Inflammatory macrophage treated with lipopolysaccharide for 1 hour (primary cell): ENCODE results near the gene FARP1.

Source experiments
- DNase-seq, 2 donors: peaks; one replicate each; pipeline ENCODE4 v3.0.0-alpha.2; 2020 to 2022

Gene FARP1

DNA sequence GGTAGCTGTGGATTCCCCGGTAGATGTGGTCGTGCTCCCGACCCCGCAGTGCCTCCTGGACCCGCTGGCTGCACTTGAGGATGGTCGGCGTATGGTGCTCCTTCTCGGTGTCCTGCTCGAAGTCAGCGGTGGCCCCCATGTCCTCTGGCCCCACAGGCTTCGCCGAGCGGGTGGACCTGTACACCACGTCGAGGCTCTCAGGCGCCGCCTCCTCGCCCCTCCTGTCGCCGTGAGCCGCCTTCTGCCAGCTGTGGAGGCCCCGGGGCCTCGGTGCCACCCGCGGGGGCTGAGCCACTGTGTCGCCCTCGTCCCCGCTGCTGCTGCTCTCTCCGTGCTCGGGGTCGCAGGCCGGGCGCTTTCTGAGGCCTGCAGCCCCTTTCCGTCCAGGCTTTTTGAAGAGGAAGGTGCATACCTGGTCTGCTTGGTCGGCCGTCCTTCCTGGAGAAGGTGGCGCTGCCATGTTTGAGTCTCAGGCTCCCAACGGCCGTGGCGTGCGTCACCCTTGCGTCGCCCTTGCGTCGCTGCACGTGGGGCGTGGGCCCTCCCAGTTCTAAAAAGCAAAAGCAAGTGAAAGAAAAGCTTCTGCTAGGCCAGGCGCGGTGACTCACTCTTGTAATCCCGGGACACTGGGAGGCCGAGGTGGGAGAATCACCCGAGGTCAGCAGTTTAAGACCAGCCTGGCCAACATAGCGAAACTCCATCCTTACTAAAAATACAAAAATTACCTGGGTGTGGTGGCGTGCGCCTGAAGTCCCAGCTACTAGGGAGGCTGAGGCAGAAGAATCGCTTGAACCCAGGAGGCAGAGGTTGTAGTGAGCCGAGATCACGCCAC, 34.1 kb downstream of the FARP1 start, which contains the start of gene RNF113B:
RNF113B (minus strand) TSS at position 493 of the 832 bp plus-strand sequence; CDS start at position 460, 33 bp downstream.
- DNase-seq: no peak

- no peak for DNase-seq
Observed at GRCh38 chr13:98180092-98180491, 37.2 kb downstream of the FARP1 start.

DNA sequence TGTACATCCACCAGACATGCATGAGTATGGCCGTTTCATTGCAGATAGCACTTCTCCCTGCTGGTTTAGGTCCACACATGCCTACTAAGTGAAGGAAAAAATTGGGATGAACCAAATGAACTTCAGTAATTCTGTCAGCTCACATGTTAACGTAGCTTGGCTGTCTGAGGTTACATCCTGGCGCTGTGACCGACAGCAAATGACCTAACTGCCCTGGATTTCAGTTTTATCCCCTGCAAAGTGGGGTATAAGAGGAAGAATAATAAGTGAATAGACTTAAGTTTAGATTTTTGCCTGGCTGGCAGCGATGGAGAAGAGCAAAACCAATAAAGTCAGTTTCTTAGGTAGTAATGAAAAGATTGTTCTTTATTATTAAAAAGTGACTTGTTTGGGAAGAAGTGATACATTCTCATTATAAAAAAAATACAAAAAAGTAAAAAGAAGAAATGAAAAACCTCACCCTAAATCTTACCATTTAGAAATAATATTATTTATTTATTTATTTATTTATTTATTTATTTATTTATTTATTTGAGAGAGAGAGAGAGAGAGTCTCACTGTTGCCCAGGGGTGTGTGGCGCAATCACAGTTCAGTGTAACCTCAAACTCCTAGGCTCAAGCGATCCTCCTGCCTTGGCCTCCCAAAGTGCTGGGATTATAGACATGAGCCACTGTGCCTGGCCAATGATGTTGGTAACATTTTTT, 38.4 kb downstream of the FARP1 start:
- no peak for DNase-seq

DNA sequence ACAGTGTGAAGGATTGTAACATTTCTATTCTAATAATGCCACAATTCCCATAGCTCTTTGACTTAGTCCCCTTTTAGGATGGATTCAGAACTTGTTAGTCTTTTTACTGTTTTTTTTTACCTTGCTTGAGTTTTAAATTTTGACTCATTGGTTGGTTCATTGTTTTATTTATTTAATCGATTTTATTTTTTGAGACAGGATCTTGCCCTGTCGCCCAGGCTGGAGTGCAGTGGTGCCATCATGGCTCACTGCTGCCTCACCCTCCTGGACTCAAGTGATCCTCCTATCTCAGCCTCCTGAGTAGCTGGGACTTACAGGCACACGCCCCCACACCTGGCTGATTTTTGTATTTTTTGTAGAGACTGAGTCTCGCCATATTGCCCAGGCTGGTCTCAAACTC, 39.3 kb downstream of the FARP1 start:
- DNase-seq: no peak

DNA sequence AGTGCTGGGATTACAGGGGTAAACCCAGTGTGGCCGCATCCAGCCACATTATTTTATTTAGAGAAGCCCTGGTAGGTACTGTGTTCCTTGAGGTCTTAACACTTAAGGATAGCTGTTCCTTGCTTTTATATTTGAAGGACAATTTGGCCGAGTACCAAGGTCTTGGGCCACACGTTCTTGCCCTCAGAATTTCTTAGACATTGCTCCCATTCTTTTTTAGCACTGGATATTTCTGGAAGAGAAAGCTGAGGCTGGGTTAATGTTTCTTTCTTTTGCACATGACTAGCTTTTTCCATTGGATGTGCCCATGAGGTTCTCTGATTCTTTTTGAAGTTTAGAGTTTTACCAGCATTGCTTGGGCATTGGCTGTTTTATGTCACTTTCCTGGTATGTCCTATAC, 39.7 kb downstream of the FARP1 start:
- DNase-seq: no peak

DNA sequence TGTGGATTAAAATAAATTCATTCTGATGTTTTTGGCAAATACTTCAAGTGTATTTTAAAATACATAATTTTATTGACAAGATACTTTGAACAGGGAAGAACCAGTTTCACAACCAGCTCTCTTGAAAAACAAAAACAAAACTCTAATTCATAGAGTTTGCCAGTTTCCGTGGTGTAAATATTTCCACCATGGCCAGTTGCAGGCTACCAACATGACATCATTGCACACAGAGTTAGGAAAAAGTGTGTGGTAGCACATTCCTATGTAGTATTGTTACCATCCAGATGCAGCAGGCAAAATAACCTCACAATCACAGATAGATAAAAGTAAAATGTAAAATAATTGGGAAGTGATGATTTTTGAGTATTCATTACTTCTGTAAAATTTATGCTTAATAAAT, 41.9 kb downstream of the FARP1 start:
- no peak for DNase-seq

GRCh38 chr13:98187155-98187964, 44.5 kb downstream of the FARP1 start:
- no peak for DNase-seq

- DNase-seq: no peak
Observed at GRCh38 chr13:98187965-98188261, 45.0 kb downstream of the FARP1 start.

DNA sequence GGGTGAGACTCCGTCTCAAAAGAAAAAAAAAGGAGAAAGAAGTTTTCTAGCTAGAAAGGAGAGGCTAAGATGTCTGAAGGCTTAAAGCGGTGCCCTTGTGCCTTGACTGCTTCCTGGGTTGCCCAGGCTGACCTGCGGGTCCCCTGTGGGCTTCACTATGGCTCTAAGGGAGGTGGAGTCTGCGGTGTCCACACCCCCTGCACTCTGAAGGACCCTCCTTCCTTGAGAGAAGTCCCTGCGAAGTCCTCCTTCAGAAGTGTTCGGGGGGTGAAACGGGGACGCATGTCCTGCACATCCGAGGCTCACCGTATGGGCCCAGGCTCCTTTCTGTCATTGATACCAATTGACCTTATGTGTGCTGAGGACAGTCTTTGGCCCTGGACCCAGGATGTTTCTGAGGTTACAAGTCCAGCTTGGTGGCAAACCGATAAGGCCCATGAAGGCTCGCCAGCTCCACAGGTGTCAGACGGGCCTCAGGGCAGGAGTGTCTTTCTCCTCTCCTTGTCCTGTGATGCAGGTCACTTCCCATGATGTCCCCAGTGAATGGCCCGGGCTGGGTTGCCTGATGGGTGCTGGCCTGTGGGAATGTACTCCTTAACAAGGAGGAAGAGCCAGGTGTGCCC, 45.8 kb downstream of the FARP1 start:
- no peak for DNase-seq

GRCh38 chr13:98189841-98190505, 47.1 kb downstream of the FARP1 start:
- no peak for DNase-seq

GRCh38 chr13:98190889-98191444, 48.1 kb downstream of the FARP1 start:
- no peak for DNase-seq

- no peak for DNase-seq
Observed at GRCh38 chr13:98192008-98192407, 49.1 kb downstream of the FARP1 start.

GRCh38 chr13:98195054-98195791, 52.3 kb downstream of the FARP1 start:
- no peak for DNase-seq

GRCh38 chr13:98198683-98199082, 55.8 kb downstream of the FARP1 start:
- DNase-seq: no peak

GRCh38 chr13:98199480-98199879, 56.6 kb downstream of the FARP1 start:
- DNase-seq: no peak

GRCh38 chr13:98200211-98200878, 57.5 kb downstream of the FARP1 start:
- no peak for DNase-seq

DNA sequence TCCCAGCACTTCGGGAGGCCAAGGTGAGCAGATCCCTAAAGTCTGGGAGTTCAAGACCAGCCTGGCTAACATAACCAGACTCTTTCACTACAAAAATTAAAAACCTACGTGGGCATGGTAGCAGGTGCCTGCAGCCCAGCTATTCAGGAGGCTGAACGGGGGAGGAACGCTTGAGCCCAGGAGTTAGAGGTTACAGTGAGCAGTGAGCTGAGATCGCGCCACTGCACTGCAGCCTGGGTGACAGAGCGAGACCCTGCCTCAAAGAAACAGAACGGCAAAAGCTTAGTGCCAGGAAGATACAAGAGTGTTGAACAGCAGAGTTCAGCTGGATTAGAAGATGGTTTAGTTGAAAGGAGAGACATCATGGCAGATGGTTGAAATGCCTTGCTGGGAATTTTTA, 58.3 kb downstream of the FARP1 start:
- DNase-seq: no peak

DNA sequence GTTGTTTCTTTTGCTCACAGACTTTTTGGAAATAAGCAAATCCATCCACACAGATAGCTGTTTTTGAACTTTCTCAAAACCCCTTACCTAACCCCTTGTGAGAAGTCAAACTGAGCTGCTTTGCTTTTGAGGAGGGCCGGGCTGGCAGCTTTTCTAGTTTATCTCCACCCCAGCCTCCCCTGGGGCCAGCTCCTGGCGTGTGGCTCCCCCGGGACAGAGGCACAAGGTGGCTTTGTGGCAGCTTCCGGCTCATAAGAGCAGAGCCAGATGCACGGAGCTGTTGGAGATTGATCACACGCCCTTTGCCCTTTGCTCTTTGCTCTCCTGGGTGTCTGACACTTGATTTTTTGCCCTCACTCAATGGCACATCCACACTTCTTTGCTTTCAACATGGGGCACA, 59.1 kb downstream of the FARP1 start:
- DNase-seq: no peak

GRCh38 chr13:98203646-98204326, 60.9 kb downstream of the FARP1 start:
- DNase-seq: no peak

- DNase-seq: no peak
Observed at GRCh38 chr13:98204546-98204945, 61.7 kb downstream of the FARP1 start.
